HEK293 (cell line): ENCODE measurements around the gene WNT11.
A peak's percentile ranks its signal among the peaks of the same experiment; 100 is the strongest.

ENCODE experiments used
- KLF7 ChIP-seq: fragments of 450-650 bp; formaldehyde crosslinking; IDR thresholded peaks from 2 replicates; pipeline ENCODE4 v1.5.1; 2016; ENCODE audit warnings: missing biosample characterization, missing genetic modification characterization, borderline replicate concordance
- OSR2 ChIP-seq: fragments of 450-650 bp; formaldehyde crosslinking; IDR thresholded peaks from 2 replicates; pipeline ENCODE4 v1.5.1; 2016; ENCODE audit warnings: missing biosample characterization, missing genetic modification characterization
- RBAK ChIP-seq: fragments of 450-650 bp; formaldehyde crosslinking; IDR thresholded peaks from 2 replicates; pipeline ENCODE4 v1.5.1; 2016; ENCODE audit warnings: missing biosample characterization, missing genetic modification characterization
- REPIN1 ChIP-seq: fragments of 450-650 bp; formaldehyde crosslinking; IDR thresholded peaks from 2 replicates; pipeline ENCODE4 v1.5.1; 2017; ENCODE audit warnings: missing biosample characterization, missing genetic modification characterization, low read depth
- SCRT2 ChIP-seq: fragments of 450-650 bp; formaldehyde crosslinking; IDR thresholded peaks from 2 replicates; pipeline ENCODE4 v1.5.1; 2016; ENCODE audit warnings: missing biosample characterization, missing genetic modification characterization
- YY2 ChIP-seq: fragments of 450-650 bp; formaldehyde crosslinking; IDR thresholded peaks from 2 replicates; pipeline ENCODE4 v1.5.1; 2016; ENCODE audit warnings: missing biosample characterization, missing genetic modification characterization
- ZBTB8A ChIP-seq: fragments of 450-650 bp; formaldehyde crosslinking; IDR thresholded peaks from 2 replicates; pipeline ENCODE4 v1.5.1; 2016; ENCODE audit warnings: missing biosample characterization, missing genetic modification characterization
- ZFP69B ChIP-seq: fragments of 450-650 bp; formaldehyde crosslinking; IDR thresholded peaks from 2 replicates; pipeline ENCODE4 v1.5.1; 2016; ENCODE audit warnings: missing biosample characterization, missing genetic modification characterization
- ZNF114 ChIP-seq: fragments of 450-650 bp; formaldehyde crosslinking; IDR thresholded peaks from 2 replicates; pipeline ENCODE4 v1.5.0; 2017; ENCODE audit warnings: missing biosample characterization, missing genetic modification characterization
- ZNF184 ChIP-seq: fragments of 450-650 bp; IDR thresholded peaks from 2 replicates; pipeline ENCODE4 v1.5.1; 2018; ENCODE audit warnings: missing biosample characterization, mild to moderate bottlenecking, missing genetic modification characterization
- ZNF266 ChIP-seq: fragments of 450-650 bp; formaldehyde crosslinking; IDR thresholded peaks from 2 replicates; pipeline ENCODE4 v1.5.1; 2016; ENCODE audit warnings: missing biosample characterization, missing genetic modification characterization, low read depth
- ZNF311 ChIP-seq: fragments of 450-650 bp; formaldehyde crosslinking; IDR thresholded peaks from 2 replicates; pipeline ENCODE4 v1.5.1; 2017; ENCODE audit warnings: missing biosample characterization, missing genetic modification characterization, borderline replicate concordance
- ZNF350 ChIP-seq: fragments of 450-650 bp; formaldehyde crosslinking; IDR thresholded peaks from 2 replicates; pipeline ENCODE4 v1.5.0; 2017; ENCODE audit warnings: missing biosample characterization, mild to moderate bottlenecking, missing genetic modification characterization
- ZNF423 ChIP-seq: fragments of 450-650 bp; formaldehyde crosslinking; IDR thresholded peaks from 2 replicates; pipeline ENCODE4 v1.5.1; 2016; ENCODE audit warnings: missing biosample characterization, missing genetic modification characterization
- ZNF544 ChIP-seq: fragments of 450-650 bp; formaldehyde crosslinking; IDR thresholded peaks from 2 replicates; pipeline ENCODE4 v1.5.0; 2017; ENCODE audit warnings: missing biosample characterization, missing genetic modification characterization
- ZNF660 ChIP-seq: fragments of 450-650 bp; IDR thresholded peaks from 2 replicates; pipeline ENCODE4 v1.5.1; 2018; ENCODE audit warnings: missing biosample characterization, mild to moderate bottlenecking, missing genetic modification characterization
- ZNF792 ChIP-seq: fragments of 450-650 bp; formaldehyde crosslinking; IDR thresholded peaks from 2 replicates; pipeline ENCODE4 v1.5.1; 2016; ENCODE audit warnings: missing biosample characterization, missing genetic modification characterization
- TF ChIP-seq, protein P1 (sequence below): fragments of 450-650 bp; formaldehyde crosslinking; IDR thresholded peaks from 2 replicates; pipeline ENCODE4 v1.5.1; 2016; ENCODE audit warnings: missing biosample characterization, missing genetic modification characterization, borderline replicate concordance
- TF ChIP-seq, protein P2 (sequence below): fragments of 450-650 bp; formaldehyde crosslinking; IDR thresholded peaks from 2 replicates; pipeline ENCODE4 v1.5.1; 2017; ENCODE audit warnings: missing biosample characterization, missing genetic modification characterization
- TF ChIP-seq, protein P3 (sequence below): fragments of 450-650 bp; formaldehyde crosslinking; IDR thresholded peaks from 2 replicates; pipeline ENCODE4 v1.5.0; 2017; ENCODE audit warnings: missing biosample characterization, missing genetic modification characterization, borderline replicate concordance
- TF ChIP-seq, protein P4 (sequence below): fragments of 450-650 bp; formaldehyde crosslinking; conservative IDR thresholded peaks from 2 replicates; pipeline ENCODE4 v1.5.1; 2016; ENCODE audit warnings: low read depth, missing biosample characterization, missing genetic modification characterization
- TF ChIP-seq, protein P5 (sequence below): fragments of 450-650 bp; formaldehyde crosslinking; IDR thresholded peaks from 2 replicates; pipeline ENCODE4 v1.5.1; 2017; ENCODE audit warnings: missing biosample characterization, missing genetic modification characterization
- TF ChIP-seq, protein P6 (sequence below): fragments of 450-650 bp; formaldehyde crosslinking; IDR thresholded peaks from 2 replicates; pipeline ENCODE4 v1.5.1; 2016; ENCODE audit warnings: missing biosample characterization, missing genetic modification characterization
- TF ChIP-seq, protein P7 (sequence below): fragments of 450-650 bp; IDR thresholded peaks from 2 replicates; pipeline ENCODE4 v1.5.1; 2018; ENCODE audit warnings: missing biosample characterization, mild to moderate bottlenecking, missing genetic modification characterization

The WNT11 gene

DNA sequence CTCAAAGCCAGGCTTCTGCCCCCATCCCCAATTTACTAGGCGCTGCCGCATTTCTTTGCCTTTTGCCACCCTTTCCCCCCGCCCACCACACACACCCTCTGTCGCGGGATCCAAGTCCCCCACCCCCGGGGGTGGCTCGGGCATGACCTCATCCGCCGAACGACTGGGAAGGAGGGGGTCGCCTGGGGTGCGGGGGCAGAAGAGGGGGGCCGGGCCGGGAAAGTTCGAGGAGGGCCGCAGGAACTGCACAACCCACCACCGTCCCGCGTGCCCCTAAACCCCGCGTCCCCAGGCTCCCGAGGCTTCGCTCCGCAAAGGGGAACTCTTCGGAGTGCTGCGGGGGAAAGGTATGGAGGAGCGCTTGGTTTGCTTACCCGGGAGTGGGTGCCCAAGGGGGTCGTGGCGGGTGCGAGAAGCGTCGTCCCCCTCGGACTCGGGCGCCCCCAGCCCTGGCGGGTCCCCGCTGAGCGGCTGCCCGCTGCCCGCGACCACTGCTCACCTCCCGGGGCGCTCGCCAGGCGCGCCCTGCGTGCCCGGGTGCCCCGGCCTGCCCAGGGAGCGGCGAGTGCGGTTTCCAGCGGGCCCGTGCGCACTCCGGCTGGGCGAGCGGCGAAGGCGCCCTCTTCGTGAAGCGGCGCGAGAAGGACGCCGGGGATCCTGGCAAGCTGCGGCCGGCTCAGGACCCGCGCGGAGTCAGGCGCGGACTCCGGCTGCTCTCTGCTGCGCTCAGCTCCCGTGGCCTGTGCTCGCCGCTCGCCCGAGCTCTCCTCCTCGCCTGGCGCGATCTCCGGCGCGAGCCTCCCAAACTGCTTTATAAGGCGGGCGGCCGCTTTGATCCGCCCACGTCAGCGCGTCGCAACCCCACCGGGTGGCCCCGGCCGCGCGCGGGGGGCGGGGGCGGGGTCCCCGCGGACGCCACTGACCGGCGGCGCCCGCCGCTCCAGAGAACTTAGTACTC is 4.0 kb upstream of the WNT11 start (continued):
- TF ChIP-seq, protein P1, sequence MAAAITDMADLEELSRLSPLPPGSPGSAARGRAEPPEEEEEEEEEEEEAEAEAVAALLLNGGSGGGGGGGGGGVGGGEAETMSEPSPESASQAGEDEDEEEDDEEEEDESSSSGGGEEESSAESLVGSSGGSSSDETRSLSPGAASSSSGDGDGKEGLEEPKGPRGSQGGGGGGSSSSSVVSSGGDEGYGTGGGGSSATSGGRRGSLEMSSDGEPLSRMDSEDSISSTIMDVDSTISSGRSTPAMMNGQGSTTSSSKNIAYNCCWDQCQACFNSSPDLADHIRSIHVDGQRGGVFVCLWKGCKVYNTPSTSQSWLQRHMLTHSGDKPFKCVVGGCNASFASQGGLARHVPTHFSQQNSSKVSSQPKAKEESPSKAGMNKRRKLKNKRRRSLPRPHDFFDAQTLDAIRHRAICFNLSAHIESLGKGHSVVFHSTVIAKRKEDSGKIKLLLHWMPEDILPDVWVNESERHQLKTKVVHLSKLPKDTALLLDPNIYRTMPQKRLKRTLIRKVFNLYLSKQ (tag by site-specific recombination): no peak
- TF ChIP-seq ZFP69B (tag by site-specific recombination) (0 out of 2 replicates have a peak, but pooled peaks have one; percentile 31), ZNF792 (tag by site-specific recombination) (no peak), ZNF544 (tag by site-specific recombination) (no peak), ZNF311 (tag by site-specific recombination) (no peak), KLF7 (tag by site-specific recombination) (no peak), ZNF423 (peak; percentile 61; the same call in 1 of the 2 replicates), ZNF114 (tag by site-specific recombination) (no peak), ZBTB8A (peak; percentile 40; the same call in 1 of the 2 replicates), SCRT2 (tag by site-specific recombination) (no peak), REPIN1 (no peak), ZNF350 (no peak), ZNF660 (tag by site-specific recombination) (no peak), ZNF266 (no peak), OSR2 (tag by site-specific recombination) (no peak), YY2 (tag by site-specific recombination) (no peak), ZNF184 (tag by site-specific recombination) (0 out of 2 replicates have a peak, but pooled peaks have one; percentile 7), RBAK (tag by site-specific recombination) (no peak)
- TF ChIP-seq, protein P2, sequence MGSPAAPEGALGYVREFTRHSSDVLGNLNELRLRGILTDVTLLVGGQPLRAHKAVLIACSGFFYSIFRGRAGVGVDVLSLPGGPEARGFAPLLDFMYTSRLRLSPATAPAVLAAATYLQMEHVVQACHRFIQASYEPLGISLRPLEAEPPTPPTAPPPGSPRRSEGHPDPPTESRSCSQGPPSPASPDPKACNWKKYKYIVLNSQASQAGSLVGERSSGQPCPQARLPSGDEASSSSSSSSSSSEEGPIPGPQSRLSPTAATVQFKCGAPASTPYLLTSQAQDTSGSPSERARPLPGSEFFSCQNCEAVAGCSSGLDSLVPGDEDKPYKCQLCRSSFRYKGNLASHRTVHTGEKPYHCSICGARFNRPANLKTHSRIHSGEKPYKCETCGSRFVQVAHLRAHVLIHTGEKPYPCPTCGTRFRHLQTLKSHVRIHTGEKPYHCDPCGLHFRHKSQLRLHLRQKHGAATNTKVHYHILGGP (tag by site-specific recombination): no peak
- TF ChIP-seq, protein P3, sequence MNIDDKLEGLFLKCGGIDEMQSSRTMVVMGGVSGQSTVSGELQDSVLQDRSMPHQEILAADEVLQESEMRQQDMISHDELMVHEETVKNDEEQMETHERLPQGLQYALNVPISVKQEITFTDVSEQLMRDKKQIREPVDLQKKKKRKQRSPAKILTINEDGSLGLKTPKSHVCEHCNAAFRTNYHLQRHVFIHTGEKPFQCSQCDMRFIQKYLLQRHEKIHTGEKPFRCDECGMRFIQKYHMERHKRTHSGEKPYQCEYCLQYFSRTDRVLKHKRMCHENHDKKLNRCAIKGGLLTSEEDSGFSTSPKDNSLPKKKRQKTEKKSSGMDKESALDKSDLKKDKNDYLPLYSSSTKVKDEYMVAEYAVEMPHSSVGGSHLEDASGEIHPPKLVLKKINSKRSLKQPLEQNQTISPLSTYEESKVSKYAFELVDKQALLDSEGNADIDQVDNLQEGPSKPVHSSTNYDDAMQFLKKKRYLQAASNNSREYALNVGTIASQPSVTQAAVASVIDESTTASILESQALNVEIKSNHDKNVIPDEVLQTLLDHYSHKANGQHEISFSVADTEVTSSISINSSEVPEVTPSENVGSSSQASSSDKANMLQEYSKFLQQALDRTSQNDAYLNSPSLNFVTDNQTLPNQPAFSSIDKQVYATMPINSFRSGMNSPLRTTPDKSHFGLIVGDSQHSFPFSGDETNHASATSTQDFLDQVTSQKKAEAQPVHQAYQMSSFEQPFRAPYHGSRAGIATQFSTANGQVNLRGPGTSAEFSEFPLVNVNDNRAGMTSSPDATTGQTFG (tag by site-specific recombination): no peak
- TF ChIP-seq, protein P4, sequence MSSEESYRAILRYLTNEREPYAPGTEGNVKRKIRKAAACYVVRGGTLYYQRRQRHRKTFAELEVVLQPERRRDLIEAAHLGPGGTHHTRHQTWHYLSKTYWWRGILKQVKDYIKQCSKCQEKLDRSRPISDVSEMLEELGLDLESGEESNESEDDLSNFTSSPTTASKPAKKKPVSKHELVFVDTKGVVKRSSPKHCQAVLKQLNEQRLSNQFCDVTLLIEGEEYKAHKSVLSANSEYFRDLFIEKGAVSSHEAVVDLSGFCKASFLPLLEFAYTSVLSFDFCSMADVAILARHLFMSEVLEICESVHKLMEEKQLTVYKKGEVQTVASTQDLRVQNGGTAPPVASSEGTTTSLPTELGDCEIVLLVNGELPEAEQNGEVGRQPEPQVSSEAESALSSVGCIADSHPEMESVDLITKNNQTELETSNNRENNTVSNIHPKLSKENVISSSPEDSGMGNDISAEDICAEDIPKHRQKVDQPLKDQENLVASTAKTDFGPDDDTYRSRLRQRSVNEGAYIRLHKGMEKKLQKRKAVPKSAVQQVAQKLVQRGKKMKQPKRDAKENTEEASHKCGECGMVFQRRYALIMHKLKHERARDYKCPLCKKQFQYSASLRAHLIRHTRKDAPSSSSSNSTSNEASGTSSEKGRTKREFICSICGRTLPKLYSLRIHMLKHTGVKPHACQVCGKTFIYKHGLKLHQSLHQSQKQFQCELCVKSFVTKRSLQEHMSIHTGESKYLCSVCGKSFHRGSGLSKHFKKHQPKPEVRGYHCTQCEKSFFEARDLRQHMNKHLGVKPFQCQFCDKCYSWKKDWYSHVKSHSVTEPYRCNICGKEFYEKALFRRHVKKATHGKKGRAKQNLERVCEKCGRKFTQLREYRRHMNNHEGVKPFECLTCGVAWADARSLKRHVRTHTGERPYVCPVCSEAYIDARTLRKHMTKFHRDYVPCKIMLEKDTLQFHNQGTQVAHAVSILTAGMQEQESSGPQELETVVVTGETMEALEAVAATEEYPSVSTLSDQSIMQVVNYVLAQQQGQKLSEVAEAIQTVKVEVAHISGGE (tag by site-specific recombination): no peak
- TF ChIP-seq, protein P5, sequence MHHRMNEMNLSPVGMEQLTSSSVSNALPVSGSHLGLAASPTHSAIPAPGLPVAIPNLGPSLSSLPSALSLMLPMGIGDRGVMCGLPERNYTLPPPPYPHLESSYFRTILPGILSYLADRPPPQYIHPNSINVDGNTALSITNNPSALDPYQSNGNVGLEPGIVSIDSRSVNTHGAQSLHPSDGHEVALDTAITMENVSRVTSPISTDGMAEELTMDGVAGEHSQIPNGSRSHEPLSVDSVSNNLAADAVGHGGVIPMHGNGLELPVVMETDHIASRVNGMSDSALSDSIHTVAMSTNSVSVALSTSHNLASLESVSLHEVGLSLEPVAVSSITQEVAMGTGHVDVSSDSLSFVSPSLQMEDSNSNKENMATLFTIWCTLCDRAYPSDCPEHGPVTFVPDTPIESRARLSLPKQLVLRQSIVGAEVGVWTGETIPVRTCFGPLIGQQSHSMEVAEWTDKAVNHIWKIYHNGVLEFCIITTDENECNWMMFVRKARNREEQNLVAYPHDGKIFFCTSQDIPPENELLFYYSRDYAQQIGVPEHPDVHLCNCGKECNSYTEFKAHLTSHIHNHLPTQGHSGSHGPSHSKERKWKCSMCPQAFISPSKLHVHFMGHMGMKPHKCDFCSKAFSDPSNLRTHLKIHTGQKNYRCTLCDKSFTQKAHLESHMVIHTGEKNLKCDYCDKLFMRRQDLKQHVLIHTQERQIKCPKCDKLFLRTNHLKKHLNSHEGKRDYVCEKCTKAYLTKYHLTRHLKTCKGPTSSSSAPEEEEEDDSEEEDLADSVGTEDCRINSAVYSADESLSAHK (tag by site-specific recombination): no peak
- TF ChIP-seq, protein P6, sequence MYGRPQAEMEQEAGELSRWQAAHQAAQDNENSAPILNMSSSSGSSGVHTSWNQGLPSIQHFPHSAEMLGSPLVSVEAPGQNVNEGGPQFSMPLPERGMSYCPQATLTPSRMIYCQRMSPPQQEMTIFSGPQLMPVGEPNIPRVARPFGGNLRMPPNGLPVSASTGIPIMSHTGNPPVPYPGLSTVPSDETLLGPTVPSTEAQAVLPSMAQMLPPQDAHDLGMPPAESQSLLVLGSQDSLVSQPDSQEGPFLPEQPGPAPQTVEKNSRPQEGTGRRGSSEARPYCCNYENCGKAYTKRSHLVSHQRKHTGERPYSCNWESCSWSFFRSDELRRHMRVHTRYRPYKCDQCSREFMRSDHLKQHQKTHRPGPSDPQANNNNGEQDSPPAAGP: 0 out of 2 replicates have a peak, but pooled peaks have one; percentile 43
- TF ChIP-seq, protein P7, sequence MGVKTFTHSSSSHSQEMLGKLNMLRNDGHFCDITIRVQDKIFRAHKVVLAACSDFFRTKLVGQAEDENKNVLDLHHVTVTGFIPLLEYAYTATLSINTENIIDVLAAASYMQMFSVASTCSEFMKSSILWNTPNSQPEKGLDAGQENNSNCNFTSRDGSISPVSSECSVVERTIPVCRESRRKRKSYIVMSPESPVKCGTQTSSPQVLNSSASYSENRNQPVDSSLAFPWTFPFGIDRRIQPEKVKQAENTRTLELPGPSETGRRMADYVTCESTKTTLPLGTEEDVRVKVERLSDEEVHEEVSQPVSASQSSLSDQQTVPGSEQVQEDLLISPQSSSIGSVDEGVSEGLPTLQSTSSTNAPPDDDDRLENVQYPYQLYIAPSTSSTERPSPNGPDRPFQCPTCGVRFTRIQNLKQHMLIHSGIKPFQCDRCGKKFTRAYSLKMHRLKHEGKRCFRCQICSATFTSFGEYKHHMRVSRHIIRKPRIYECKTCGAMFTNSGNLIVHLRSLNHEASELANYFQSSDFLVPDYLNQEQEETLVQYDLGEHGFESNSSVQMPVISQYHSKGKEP (tag by site-specific recombination): 0 out of 2 replicates have a peak, but pooled peaks have one; percentile 25
